Adrenal gland (tissue), 12 donors: ENCODE data around the gene HOXD10. TPM values are rescaled to one million over a fixed set of nuclear protein-coding genes. Genes with fewer than 3 reads are reported as not detected.

ENCODE experiments used
- DNase-seq, 7 donors: peaks; one replicate each; pipeline ENCODE4 v3.0.0-alpha.2; 2019 to 2020
- H3K27ac ChIP-seq, 5 donors: fragments of 200-600 bp; sonication (generic) in 4 of 5; 1 replicate in 3 of 5; 2 replicates in 2 of 5; pipeline versions ENCODE4 v1.5.1 to v1.8.0; 2016 to 2020; ENCODE audit warnings: mild to moderate bottlenecking in 1 of 5
- H3K27me3 ChIP-seq: fragments of 200-600 bp; 2 replicates; pipeline ENCODE4 v1.8.0; 2021
- H3K36me3 ChIP-seq, 2 donors: fragments of 200-600 bp; replicated peaks in 1 of 2; 1 replicate in 1 of 2; 2 replicates in 1 of 2; pipeline versions ENCODE4 v1.5.1 to v1.8.0; 2018 to 2022
- H3K4me1 ChIP-seq, 2 donors: fragments of 200-600 bp; replicated peaks in 1 of 2; 1 replicate in 1 of 2; 2 replicates in 1 of 2; pipeline versions ENCODE4 v1.5.1 to v1.8.0; 2018 to 2021
- H3K4me3 ChIP-seq, 4 donors: fragments of 200-600 bp; sonication (generic) in 3 of 4; one replicate each; pipeline ENCODE4 v1.5.1; 2016 to 2018
- H3K9me3 ChIP-seq, 3 donors: fragments of 200-600 bp; sonication (generic) in 1 of 3; replicated peaks in 1 of 3; 1 replicate in 2 of 3; 2 replicates in 1 of 3; pipeline versions ENCODE4 v1.5.1 to v1.8.0; 2016 to 2021
- CTCF ChIP-seq, 6 experiments: fragments of 450-650 bp in 4 of 6; fragments of 200-600 bp in 2 of 6; sonication (generic) in 1 of 6; IDR thresholded peaks; 1 replicate in 5 of 6; 2 replicates in 1 of 6; pipeline versions ENCODE4 v1.5.1 to v1.8.0; 2016 to 2021; ENCODE audit warnings: antibody characterized with exemption in 6 of 6, mild to moderate bottlenecking in 2 of 6, moderate library complexity in 1 of 6
- POLR2A ChIP-seq, 2 donors: fragments of 450-650 bp; IDR thresholded peaks; one replicate each; pipeline ENCODE4 v1.6.1; 2017; ENCODE audit warnings: antibody characterized with exemption in 2 of 2, mild to moderate bottlenecking in 2 of 2, moderate library complexity in 1 of 2
- WGBS, 4 donors: extraction: QIAGEN DNeasy Blood & Tissue Kit in 2 of 4; methylation state at CpG; one replicate each; pipeline versions ENCODE4 v1.1.5 to v1.1.7; 2013 to 2017; 5-methylcytosine and 5-hydroxymethylcytosine counted together
- intact Hi-C, 2 donors: fragments of 100-400 bp; cut with DNase I; formaldehyde crosslinking; loops; one replicate each; pipeline versions ENCODE4 v1.14.1 to v1.15.0; 2022 to 2023
- polyA plus RNA-seq, 3 donors: library from polyadenylated mRNA; stranded (reverse); fragments of 200-250 nt in 2 of 3; fragments of 350-450 nt in 1 of 3; fragmentation: Illumina TruSeq in 1 of 3; extraction: RNeasy Lipid Tissue Mini Kit (QIAGEN cat#74804) in 1 of 3; gene quantifications; one replicate each; pipeline ENCODE4 v1.2.3, GENCODE V29; 2013 to 2014
- total RNA-seq, 9 donors: library from RNA; depleted of rRNA in 4 of 9; stranded (reverse); fragments of >200 nt in 4 of 9; fragments of 120-200 nt in 1 of 9; fragmentation: NEBNext Ultra II Directional in 1 of 9; extraction: Animal tissue kit (Norgen Biotek cat#: 25700) in 1 of 9; gene quantifications; one replicate each; pipeline versions ENCODE4 v1.1.0 to v1.2.4, GENCODE V29; 2013 to 2023
- donor health status: healthy with polysubstance abuse.
- donor health status: Bipolar disorder and iron deficiency.
- donor health status: DM: yes; HTN: yes; CAD: no.
- donor health status: DM: no; HTN: no; CAD: no.
- donor health status: DM: no; HTN: no; CAD: no.
- donor health status: DM: yes; HTN: yes; CAD: no.

HOXD10 gene
- total and polyA plus RNA-seq, 12 donors = 0.11 to 0.33 (median 0.18) TPM; not detected in 8

GRCh38 chr2:176164201-176164600, 47.6 kb downstream of the HOXD10 start:
- Histone ChIP-seq H3K27me3 (no peaks in the 10 kb centered on the region), H3K27ac (no peak overlapping the region), H3K4me3 (no peak overlapping the region), H3K36me3 (no peaks in the 10 kb centered on the region), H3K4me1 (no peaks in the 10 kb centered on the region), H3K9me3 (no peaks in the 10 kb centered on the region)
- intact Hi-C loops = no loop called here
- DNase-seq = no peak
- TF ChIP-seq POLR2A (IDR thresholded peaks at IDR 0.05) (no peak), CTCF (IDR thresholded peaks at IDR 0.05) (no peak)
- 63 to 75% (median 74%) methylated on average over 13 of the region's 13 CpGs for WGBS, 4 donors

- intact Hi-C loops = no loop called here
- no peaks in the 10 kb centered on the region for H3K36me3 ChIP-seq
- DNase-seq = no peak
- H3K9me3 ChIP-seq = no peaks in the 10 kb centered on the region
- H3K27me3 ChIP-seq = no peaks in the 10 kb centered on the region
- H3K4me3 ChIP-seq = no peak overlapping the region
- no peak overlapping the region for H3K27ac ChIP-seq
- H3K4me1 ChIP-seq = no peaks in the 10 kb centered on the region
- TF ChIP-seq CTCF (IDR thresholded peaks at IDR 0.05) (no peak), POLR2A (IDR thresholded peaks at IDR 0.05) (no peak)
- 35 to 54% (median 43%) methylated on average over 47 to 52 of the region's 52 CpGs for WGBS, 4 donors
Observed at GRCh38 chr2:176164611-176165369, 48.2 kb downstream of the HOXD10 start.

- no peaks in the 10 kb centered on the region for H3K9me3 ChIP-seq
- H3K27me3 ChIP-seq = no peaks in the 10 kb centered on the region
- H3K27ac ChIP-seq = no peak overlapping the region
Observed at GRCh38 chr2:176165370-176166050, 48.9 kb downstream of the HOXD10 start.

More at GRCh38 chr2:176165370-176166050, 48.9 kb downstream of the HOXD10 start:
- no peak for DNase-seq
- Histone ChIP-seq H3K4me1 (no peaks in the 10 kb centered on the region), H3K36me3 (no peaks in the 10 kb centered on the region), H3K4me3 (no peak overlapping the region)
- TF ChIP-seq CTCF (IDR thresholded peaks at IDR 0.05) (no peak), POLR2A (IDR thresholded peaks at IDR 0.05) (no peak)
- intact Hi-C loops = no loop called here
- WGBS, 4 donors = 46 to 80% (median 60%) methylated on average over 20 to 26 of the region's 26 CpGs
